ENCODE data around the gene PDE6A. TPM values are rescaled to one million over a fixed set of nuclear protein-coding genes. Genes with fewer than 3 reads are reported as not detected.

The PDE6A gene
- total RNA-seq, 1 donor from 2014 or later = not detected

DNA sequence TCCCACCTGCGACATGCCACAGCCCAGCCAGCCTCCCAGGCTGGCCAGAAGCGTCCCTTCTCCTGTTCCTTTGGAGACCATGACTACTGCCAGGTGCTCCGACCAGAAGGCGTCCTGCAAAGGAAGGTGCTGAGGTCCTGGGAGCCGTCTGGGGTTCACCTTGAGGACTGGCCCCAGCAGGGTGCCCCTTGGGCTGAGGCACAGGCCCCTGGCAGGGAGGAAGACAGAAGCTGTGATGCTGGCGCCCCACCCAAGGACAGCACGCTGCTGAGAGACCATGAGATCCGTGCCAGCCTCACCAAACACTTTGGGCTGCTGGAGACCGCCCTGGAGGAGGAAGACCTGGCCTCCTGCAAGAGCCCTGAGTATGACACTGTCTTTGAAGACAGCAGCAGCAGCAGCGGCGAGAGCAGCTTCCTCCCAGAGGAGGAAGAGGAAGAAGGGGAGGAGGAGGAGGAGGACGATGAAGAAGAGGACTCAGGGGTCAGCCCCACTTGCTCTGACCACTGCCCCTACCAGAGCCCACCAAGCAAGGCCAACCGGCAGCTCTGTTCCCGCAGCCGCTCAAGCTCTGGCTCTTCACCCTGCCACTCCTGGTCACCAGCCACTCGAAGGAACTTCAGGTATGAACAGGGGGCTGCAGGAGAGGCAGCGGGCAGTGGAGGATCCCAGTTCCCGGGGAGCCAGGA, 108.0 kb downstream of the PDE6A start:
- Histone ChIP-seq H3K4me3 (no peak overlapping the region), H3K4me1 (peaks cover 19% of the 10 kb centered on the region), H3K27ac (no peak overlapping the region), H3K9me3 (no peaks in the 10 kb centered on the region), H3K27me3 (ENCODE audit: low read depth) (no peaks in the 10 kb centered on the region), H3K36me3 (peaks cover 13% of the 10 kb centered on the region)
- TF ChIP-seq, protein P1, sequence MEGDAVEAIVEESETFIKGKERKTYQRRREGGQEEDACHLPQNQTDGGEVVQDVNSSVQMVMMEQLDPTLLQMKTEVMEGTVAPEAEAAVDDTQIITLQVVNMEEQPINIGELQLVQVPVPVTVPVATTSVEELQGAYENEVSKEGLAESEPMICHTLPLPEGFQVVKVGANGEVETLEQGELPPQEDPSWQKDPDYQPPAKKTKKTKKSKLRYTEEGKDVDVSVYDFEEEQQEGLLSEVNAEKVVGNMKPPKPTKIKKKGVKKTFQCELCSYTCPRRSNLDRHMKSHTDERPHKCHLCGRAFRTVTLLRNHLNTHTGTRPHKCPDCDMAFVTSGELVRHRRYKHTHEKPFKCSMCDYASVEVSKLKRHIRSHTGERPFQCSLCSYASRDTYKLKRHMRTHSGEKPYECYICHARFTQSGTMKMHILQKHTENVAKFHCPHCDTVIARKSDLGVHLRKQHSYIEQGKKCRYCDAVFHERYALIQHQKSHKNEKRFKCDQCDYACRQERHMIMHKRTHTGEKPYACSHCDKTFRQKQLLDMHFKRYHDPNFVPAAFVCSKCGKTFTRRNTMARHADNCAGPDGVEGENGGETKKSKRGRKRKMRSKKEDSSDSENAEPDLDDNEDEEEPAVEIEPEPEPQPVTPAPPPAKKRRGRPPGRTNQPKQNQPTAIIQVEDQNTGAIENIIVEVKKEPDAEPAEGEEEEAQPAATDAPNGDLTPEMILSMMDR (IDR thresholded peaks at IDR 0.05) = no peak
- DNase-seq (no peak), ATAC-seq (no peak)
- intact Hi-C loops (cut with DNase I) = loop anchor here (10.0 kb wide), 1 partner anchor 148 kb away; no protein-coding TSS in a partner anchor

DNA sequence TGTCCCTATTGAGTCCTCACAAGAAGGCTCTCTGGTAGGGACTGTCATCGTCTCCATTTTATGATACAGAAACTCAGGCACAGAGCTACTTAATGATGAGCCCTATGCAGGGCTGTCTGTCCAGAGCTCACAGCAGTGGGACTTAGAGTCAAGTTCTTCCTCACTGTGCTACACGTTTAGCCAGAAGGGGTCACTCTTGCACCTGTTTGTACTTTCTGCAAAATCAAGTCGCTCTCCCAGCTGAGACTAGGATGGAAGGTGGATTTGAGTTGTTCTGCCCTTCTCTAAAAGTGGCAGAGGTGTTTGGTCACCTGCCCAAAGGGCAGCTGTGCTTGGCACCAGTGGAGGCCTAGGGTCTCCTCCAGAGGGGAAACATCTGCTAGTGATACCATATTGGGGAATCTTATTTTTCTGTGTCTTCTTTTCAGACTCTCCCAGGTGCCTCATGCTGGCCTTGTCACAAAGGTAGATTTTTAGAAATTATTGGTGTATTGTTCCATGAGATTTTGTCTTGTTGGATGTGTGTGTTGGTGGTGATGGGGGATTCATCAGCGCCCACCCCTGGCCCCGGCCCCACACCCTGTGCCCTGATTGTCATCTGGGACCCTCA, 110.2 kb downstream of the PDE6A start:
- ATAC-seq (peak; percentile 61 to 62), DNase-seq (no peak)
- Histone ChIP-seq H3K36me3 (peaks cover 19% of the 10 kb centered on the region), H3K27me3 (ENCODE audit: low read depth) (no peaks in the 10 kb centered on the region), H3K4me1 (peaks cover 4% of the 10 kb centered on the region), H3K27ac (no peak overlapping the region), H3K4me3 (no peak overlapping the region), H3K9me3 (no peaks in the 10 kb centered on the region)
- TF ChIP-seq, protein P1 (IDR thresholded peaks at IDR 0.05) = peak; percentile 70
- intact Hi-C loops (cut with DNase I) = loop anchor here (10.0 kb wide), 1 partner anchor 150 kb away; no protein-coding TSS in a partner anchor

DNA sequence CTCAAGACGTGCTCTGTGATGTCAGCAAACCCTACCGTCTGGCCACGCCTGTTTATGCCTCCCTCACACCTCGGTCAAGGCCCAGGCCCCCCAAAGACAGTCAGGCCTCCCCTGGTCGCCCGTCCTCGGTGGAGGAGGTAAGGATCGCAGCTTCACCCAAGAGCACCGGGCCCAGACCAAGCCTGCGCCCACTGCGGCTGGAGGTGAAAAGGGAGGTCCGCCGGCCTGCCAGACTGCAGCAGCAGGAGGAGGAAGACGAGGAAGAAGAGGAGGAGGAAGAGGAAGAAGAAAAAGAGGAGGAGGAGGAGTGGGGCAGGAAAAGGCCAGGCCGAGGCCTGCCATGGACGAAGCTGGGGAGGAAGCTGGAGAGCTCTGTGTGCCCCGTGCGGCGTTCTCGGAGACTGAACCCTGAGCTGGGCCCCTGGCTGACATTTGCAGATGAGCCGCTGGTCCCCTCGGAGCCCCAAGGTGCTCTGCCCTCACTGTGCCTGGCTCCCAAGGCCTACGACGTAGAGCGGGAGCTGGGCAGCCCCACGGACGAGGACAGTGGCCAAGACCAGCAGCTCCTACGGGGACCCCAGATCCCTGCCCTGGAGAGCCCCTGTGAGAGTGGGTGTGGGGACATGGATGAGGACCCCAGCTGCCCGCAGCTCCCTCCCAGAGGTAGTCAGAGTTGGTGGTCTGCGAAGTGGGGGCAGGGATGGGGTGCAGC, 111.3 kb downstream of the PDE6A start:
- Histone ChIP-seq H3K4me3 (no peak overlapping the region), H3K27me3 (ENCODE audit: low read depth) (no peaks in the 10 kb centered on the region), H3K4me1 (no peaks in the 10 kb centered on the region), H3K36me3 (peaks cover 19% of the 10 kb centered on the region), H3K9me3 (no peaks in the 10 kb centered on the region), H3K27ac (no peak overlapping the region)
- no peak for DNase-seq
- no peak for ATAC-seq
- intact Hi-C loops (cut with DNase I) = loop anchor here (10.0 kb wide), 1 partner anchor 152 kb away; no protein-coding TSS in a partner anchor
- TF ChIP-seq, protein P1 (IDR thresholded peaks at IDR 0.05) = no peak

DNA sequence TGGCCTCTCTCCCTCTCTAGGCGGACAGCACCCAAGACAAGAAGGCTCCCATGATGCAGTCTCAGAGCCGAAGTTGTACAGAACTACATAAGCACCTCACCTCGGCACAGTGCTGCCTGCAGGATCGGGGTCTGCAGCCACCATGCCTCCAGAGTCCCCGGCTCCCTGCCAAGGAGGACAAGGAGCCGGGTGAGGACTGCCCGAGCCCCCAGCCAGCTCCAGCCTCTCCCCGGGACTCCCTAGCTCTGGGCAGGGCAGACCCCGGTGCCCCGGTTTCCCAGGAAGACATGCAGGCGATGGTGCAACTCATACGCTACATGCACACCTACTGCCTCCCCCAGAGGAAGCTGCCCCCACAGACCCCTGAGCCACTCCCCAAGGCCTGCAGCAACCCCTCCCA, 112.0 kb downstream of the PDE6A start:
- TF ChIP-seq, protein P1 (IDR thresholded peaks at IDR 0.05) = no peak
- Histone ChIP-seq H3K27ac (no peak overlapping the region), H3K36me3 (peaks cover 19% of the 10 kb centered on the region), H3K27me3 (ENCODE audit: low read depth) (no peaks in the 10 kb centered on the region), H3K4me3 (no peak overlapping the region), H3K4me1 (no peaks in the 10 kb centered on the region), H3K9me3 (no peaks in the 10 kb centered on the region)
- intact Hi-C loops (cut with DNase I) = loop anchor here (10.0 kb wide), 1 partner anchor 152 kb away; no protein-coding TSS in a partner anchor
- no peak for DNase-seq
- ATAC-seq = no peak

DNA sequence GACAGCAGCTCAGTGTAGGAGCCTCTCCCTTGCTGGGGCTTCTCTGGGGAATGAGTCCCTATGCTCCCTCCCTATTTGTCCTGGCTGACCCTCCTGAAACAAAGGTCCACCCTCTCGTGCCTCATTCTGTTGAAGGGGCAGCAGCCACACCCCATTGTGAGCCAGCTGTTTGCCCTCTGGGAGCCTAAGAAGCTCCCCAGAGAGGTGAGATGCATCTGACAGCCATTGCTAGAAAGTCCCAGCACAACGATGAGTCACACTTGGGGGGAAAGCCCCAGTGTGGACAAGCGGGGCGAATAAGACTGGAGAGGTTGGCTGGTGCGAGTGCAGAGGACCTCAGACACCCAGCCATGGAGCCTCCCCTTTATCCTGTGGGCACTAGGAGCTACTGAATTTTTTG, 113.1 kb downstream of the PDE6A start:
- intact Hi-C loops (cut with DNase I) = loop anchor here (10.0 kb wide), 1 partner anchor 153 kb away; no protein-coding TSS in a partner anchor
- TF ChIP-seq, protein P1 (IDR thresholded peaks at IDR 0.05) = no peak
- no peaks in the 10 kb centered on the region for H3K9me3 ChIP-seq
- H3K4me3 ChIP-seq = no peak overlapping the region
- H3K4me1 ChIP-seq = no peaks in the 10 kb centered on the region
- H3K36me3 ChIP-seq = peaks cover 19% of the 10 kb centered on the region
- H3K27me3 ChIP-seq (ENCODE audit: low read depth) = no peaks in the 10 kb centered on the region
- H3K27ac ChIP-seq = no peak overlapping the region
- no peak for DNase-seq
- ATAC-seq = no peak

All from lower lobe of right lung (tissue), 2 donors.